Ureter (tissue), 1 donor: ENCODE measurements around the gene PNMT. TPM values are rescaled to one million over a fixed set of nuclear protein-coding genes. Genes with fewer than 3 reads are reported as not detected.
A peak's percentile ranks its signal among the peaks of the same experiment; 100 is the strongest.

Experiments used
- DNase-seq: peaks from one replicate; pipeline ENCODE4 v3.0.0-alpha.2; 2020; ENCODE audit warnings: low spot score
- total RNA-seq: library from RNA; stranded (reverse); gene quantifications from one replicate; pipeline ENCODE4 v1.2.4, GENCODE V29; 2023
- donor health status: DM: yes; HTN: yes; CAD: no.

The PNMT gene
- total RNA-seq, 1 donor from 2014 or later = 7.1 TPM

- DNase-seq = no peak
These were observed 34.6 kb upstream of the PNMT start for GRCh38 chr17:39633570-39634183.

- DNase-seq = no peak
These were observed 33.8 kb upstream of the PNMT start for GRCh38 chr17:39634384-39634871.

GRCh38 chr17:39635614-39636176, 32.6 kb upstream of the PNMT start:
- no peak for DNase-seq

GRCh38 chr17:39636587-39636926, 31.7 kb upstream of the PNMT start:
- DNase-seq = no peak

- DNase-seq = peak; percentile 94
These were observed 31.1 kb upstream of the PNMT start, which contains the start of gene STARD3 for GRCh38 chr17:39636927-39637736. STARD3 (plus strand) TSS chr17:39637144; CDS start chr17:39653532, 16,388 bp downstream.

GRCh38 chr17:39638317-39638716, 29.9 kb upstream of the PNMT start:
- DNase-seq = no peak

GRCh38 chr17:39639043-39639442, 29.2 kb upstream of the PNMT start:
- no peak for DNase-seq

- DNase-seq = no peak
These were observed 28.4 kb upstream of the PNMT start for GRCh38 chr17:39639566-39640458.

GRCh38 chr17:39640591-39641031, 27.6 kb upstream of the PNMT start:
- DNase-seq = no peak

GRCh38 chr17:39641097-39641496, 27.2 kb upstream of the PNMT start:
- DNase-seq = no peak

GRCh38 chr17:39641883-39642282, 26.4 kb upstream of the PNMT start:
- DNase-seq = no peak

- DNase-seq = no peak
These were observed 25.8 kb upstream of the PNMT start for GRCh38 chr17:39642291-39643074.

GRCh38 chr17:39643271-39643670, 25.0 kb upstream of the PNMT start:
- DNase-seq = no peak

GRCh38 chr17:39647256-39647655, 21.0 kb upstream of the PNMT start:
- DNase-seq = no peak

GRCh38 chr17:39648616-39649366, 19.5 kb upstream of the PNMT start:
- DNase-seq = no peak

- no peak for DNase-seq
These were observed 18.1 kb upstream of the PNMT start for GRCh38 chr17:39650121-39650579.

GRCh38 chr17:39651923-39652586, 16.2 kb upstream of the PNMT start:
- DNase-seq = no peak

GRCh38 chr17:39652587-39653315, 15.5 kb upstream of the PNMT start:
- no peak for DNase-seq

- DNase-seq = no peak
These were observed 15.0 kb upstream of the PNMT start for GRCh38 chr17:39653316-39653661.
